ENCODE results near the gene OR8K5.

The OR8K5 gene

DNA sequence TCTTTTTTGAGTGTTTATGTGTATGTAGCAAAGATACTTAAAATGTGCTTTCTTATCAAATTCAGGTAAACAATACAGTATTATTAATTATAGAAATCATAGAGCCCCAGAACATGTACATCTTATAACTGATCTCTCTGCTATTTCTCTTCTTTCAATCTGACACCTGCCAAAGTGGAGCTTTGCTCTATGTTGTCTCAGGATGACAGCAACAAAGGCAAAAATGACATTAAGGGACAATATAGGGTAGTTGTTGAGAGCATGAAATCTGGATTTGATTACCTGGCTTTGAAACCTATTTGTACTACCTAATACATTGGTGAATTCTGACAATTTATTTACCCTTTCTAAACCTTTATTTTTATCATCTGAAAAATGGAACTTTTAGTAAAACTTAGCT is 23.3 kb upstream of the OR8K5 start:
- H3K27me3 ChIP-seq (ENCODE audit: control insufficient read depth, insufficient read depth, low read length): no peaks in the 10 kb centered on the region
- H3K4me1 ChIP-seq: no peaks in the 10 kb centered on the region
- H3K4me3 ChIP-seq (ENCODE audit: low read depth, low read length): no peak overlapping the region
- no peak overlapping the region for H2AFZ ChIP-seq
- no peak overlapping the region for H3K9ac ChIP-seq
- H3K27ac ChIP-seq: no peak overlapping the region
- H3K36me3 ChIP-seq (ENCODE audit: control insufficient read depth, insufficient read depth, low read length): no peaks in the 10 kb centered on the region
- H3K9me3 ChIP-seq (ENCODE audit: control insufficient read depth, low read length): no peaks in the 10 kb centered on the region
- no peaks in the 10 kb centered on the region for H3K79me2 ChIP-seq
- no peak overlapping the region for H3K4me2 ChIP-seq (ENCODE audit: low read length)
- TF ChIP-seq, protein P1, sequence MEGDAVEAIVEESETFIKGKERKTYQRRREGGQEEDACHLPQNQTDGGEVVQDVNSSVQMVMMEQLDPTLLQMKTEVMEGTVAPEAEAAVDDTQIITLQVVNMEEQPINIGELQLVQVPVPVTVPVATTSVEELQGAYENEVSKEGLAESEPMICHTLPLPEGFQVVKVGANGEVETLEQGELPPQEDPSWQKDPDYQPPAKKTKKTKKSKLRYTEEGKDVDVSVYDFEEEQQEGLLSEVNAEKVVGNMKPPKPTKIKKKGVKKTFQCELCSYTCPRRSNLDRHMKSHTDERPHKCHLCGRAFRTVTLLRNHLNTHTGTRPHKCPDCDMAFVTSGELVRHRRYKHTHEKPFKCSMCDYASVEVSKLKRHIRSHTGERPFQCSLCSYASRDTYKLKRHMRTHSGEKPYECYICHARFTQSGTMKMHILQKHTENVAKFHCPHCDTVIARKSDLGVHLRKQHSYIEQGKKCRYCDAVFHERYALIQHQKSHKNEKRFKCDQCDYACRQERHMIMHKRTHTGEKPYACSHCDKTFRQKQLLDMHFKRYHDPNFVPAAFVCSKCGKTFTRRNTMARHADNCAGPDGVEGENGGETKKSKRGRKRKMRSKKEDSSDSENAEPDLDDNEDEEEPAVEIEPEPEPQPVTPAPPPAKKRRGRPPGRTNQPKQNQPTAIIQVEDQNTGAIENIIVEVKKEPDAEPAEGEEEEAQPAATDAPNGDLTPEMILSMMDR (IDR thresholded peaks at IDR 0.05): no peak

DNA sequence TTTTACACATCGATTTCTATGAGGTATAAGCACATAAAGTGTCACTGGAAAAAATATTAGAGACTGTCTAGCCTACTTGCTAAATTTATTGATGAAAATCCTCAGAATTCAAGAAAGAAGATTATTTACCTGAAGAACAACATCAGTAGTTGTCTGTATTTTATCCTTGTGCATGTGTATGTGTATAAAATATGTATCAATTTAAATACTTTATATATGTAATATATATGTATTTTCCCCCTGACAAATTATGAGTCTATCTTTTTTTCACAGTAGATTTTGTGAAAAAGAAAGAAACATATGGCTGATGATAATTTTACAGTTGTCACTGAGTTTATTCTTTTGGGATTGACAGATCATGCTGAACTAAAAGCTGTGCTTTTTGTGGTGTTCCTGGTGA is 16.2 kb upstream of the OR8K5 start, which contains the start of gene OR5J2:
OR5J2 (plus strand) TSS at position 301 of the 400 bp plus-strand sequence; CDS start at position 301, 0 bp downstream.
- Histone ChIP-seq H3K4me1 (no peaks in the 10 kb centered on the region), H3K27ac (no peak within 1 kb of the TSS), H3K4me2 (ENCODE audit: low read length) (no peak within 1 kb of the TSS), H3K9me3 (ENCODE audit: control insufficient read depth, low read length) (no peaks in the 10 kb centered on the region), H3K9ac (no peak within 1 kb of the TSS), H3K36me3 (ENCODE audit: control insufficient read depth, insufficient read depth, low read length) (no peaks in the 10 kb centered on the region), H2AFZ (no peak within 1 kb of the TSS), H3K4me3 (ENCODE audit: low read depth, low read length) (no peak within 1 kb of the TSS), H3K79me2 (no peaks in the 10 kb centered on the region), H3K27me3 (ENCODE audit: control insufficient read depth, insufficient read depth, low read length) (no peaks in the 10 kb centered on the region)
- TF ChIP-seq, protein P1 (IDR thresholded peaks at IDR 0.05): no peak

DNA sequence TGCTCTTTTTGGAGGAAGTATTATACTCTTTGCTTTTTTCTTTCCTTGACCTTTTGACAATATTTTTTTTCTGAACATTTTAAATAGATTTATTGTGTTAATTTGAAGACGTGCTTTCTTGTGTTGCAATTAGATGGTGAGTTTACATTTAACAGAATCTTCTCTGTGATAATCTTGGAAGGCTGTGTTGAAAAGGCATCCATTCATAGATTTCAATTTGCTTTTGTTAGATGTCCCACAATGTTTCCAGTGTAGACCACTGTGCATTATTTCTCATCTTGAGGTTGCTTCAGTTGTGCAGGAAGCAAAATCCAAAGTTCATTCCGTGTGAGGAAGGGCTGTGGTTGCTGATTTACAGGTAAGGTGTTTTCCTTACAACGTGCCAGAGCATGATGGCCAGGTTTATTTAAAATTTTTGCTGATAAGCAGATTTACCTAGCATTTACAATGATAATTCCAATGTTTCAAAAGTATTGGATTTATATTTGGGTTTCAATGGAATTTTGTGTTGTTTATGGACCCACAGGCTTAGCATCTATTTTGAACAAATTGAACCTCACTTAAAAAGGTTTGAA is 12.2 kb upstream of the OR8K5 start:
- TF ChIP-seq, protein P1 (IDR thresholded peaks at IDR 0.05): no peak
- no peaks in the 10 kb centered on the region for H3K9me3 ChIP-seq (ENCODE audit: control insufficient read depth, low read length)
- no peak overlapping the region for H3K27ac ChIP-seq
- H3K36me3 ChIP-seq (ENCODE audit: control insufficient read depth, insufficient read depth, low read length): no peaks in the 10 kb centered on the region
- H3K4me1 ChIP-seq: no peaks in the 10 kb centered on the region
- H3K4me2 ChIP-seq (ENCODE audit: low read length): no peak overlapping the region
- no peaks in the 10 kb centered on the region for H3K27me3 ChIP-seq (ENCODE audit: control insufficient read depth, insufficient read depth, low read length)
- H3K79me2 ChIP-seq: no peaks in the 10 kb centered on the region
- no peak overlapping the region for H3K9ac ChIP-seq
- H3K4me3 ChIP-seq (ENCODE audit: low read depth, low read length): no peak overlapping the region
- H2AFZ ChIP-seq: no peak overlapping the region

DNA sequence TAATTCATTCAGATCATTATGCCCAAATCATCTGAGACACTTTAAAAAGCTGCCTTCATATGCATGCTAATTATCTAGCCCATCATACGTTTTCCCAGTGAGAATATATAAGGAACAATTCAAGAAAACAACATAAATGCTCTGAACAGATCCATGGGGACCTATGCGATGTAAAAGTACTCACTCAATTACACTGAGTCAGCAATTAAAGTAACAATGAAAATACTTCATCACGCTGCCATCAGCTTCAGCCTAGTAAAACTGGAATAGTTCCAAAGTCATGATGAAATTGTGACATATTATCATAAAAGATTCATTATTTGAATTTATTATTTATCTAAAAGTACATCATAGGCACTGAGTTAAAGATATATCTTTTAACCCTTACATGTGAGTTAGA is 3.7 kb upstream of the OR8K5 start:
- Histone ChIP-seq H3K4me3 (ENCODE audit: low read depth, low read length) (no peak overlapping the region), H2AFZ (no peak overlapping the region), H3K27ac (no peak overlapping the region), H3K9me3 (ENCODE audit: control insufficient read depth, low read length) (no peaks in the 10 kb centered on the region), H3K27me3 (ENCODE audit: control insufficient read depth, insufficient read depth, low read length) (no peaks in the 10 kb centered on the region), H3K4me2 (ENCODE audit: low read length) (no peak overlapping the region), H3K4me1 (no peaks in the 10 kb centered on the region), H3K79me2 (no peaks in the 10 kb centered on the region), H3K9ac (no peak overlapping the region), H3K36me3 (ENCODE audit: control insufficient read depth, insufficient read depth, low read length) (no peaks in the 10 kb centered on the region)
- TF ChIP-seq, protein P1 (IDR thresholded peaks at IDR 0.05): no peak

DNA sequence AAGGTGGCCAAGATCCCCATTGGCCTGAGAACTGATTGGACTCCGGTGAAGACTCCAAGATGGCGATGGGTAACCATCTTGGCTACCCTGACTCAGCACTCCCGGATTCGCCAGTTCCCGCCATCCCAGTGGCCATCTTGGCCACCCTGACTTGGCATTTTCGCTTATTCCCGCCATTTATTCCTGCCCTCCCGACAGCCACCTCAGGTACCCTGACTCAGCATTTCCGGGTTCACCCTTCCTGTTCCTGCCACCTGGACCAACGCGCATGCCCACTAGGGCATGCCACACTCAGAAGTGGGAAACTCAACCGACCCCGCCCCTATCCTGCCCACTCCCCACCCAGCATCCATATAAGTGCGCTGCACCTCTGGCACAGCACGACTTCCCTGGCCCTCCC is 7.8 kb downstream of the OR8K5 start:
- Histone ChIP-seq H3K36me3 (ENCODE audit: control insufficient read depth, insufficient read depth, low read length) (no peaks in the 10 kb centered on the region), H3K4me2 (ENCODE audit: low read length) (no peak overlapping the region), H3K27ac (no peak overlapping the region), H3K4me3 (ENCODE audit: low read depth, low read length) (no peak overlapping the region), H3K4me1 (no peaks in the 10 kb centered on the region), H2AFZ (no peak overlapping the region), H3K9me3 (ENCODE audit: control insufficient read depth, low read length) (no peaks in the 10 kb centered on the region), H3K27me3 (ENCODE audit: control insufficient read depth, insufficient read depth, low read length) (no peaks in the 10 kb centered on the region), H3K9ac (no peak overlapping the region), H3K79me2 (no peaks in the 10 kb centered on the region)
- TF ChIP-seq, protein P1 (IDR thresholded peaks at IDR 0.05): no peak
